GM18507 (cell line): ENCODE results near the gene SF3B5.
"Not testable (repeated sequence)": the region's sequence is repeated elsewhere in the genome, so short reads cannot be mapped to it uniquely, and the experiment has no call there.

Source experiments
- DNase-seq: peaks from one replicate; pipeline ENCODE4 v3.0.0; 2011; ENCODE audit warnings: low read depth; ENCODE audit not compliant: insufficient read length; ENCODE audit errors: extremely low spot score
- FAIRE-seq: peaks from 2 replicates; lab custom pipeline; 2011; peaks lifted over from hg19 to GRCh38; lab: Jason Lieb, UNC

SF3B5 gene

DNA sequence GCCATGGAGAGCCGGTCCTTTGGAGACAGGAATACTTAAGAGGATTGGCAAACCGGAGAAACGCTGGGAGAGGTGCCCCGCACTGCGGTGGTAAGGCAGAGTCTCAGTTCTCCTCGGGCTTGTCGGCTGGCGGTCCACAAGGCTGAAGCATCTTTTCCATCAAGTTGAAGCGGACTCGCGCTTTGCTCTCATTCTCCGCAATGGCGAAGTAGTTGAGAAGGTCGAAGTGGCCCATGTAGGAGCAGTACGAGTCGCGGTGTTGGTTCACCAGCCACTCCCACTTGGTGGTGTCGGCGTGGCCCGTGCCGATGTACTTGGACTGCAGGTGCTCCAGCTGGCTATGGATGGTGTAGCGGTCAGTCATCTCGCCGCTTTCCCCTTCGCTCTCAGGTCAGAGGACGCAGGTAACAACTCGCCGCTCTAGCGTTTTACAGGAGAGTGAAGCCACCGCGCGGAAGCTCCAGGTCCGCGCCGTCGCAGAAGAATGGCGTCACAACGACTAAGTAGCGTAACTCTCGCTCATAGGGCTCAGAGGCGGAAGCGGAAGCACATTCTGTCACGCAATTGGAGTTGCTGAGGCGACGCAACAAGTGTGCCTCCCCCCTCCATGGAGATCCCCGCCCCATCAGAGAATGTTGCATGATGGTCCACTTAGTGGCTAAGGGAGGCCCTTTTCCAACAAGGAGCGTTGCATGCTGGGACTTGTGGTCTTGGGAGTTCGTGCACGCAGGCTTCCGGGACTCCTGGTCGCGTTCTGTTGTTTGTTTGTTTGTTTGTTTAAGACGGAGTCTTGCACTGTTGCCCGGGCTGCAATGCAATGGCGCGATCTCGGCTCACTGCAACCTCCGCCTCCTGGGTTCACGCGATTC is at the start of gene SF3B5:
Gene SF3B5 (minus strand): TSS at position 440 of the 869 bp plus-strand sequence. CDS start 76 bp downstream, at position 364.
- FAIRE-seq (peak; percentile 100), DNase-seq (peak; percentile 84)

DNA sequence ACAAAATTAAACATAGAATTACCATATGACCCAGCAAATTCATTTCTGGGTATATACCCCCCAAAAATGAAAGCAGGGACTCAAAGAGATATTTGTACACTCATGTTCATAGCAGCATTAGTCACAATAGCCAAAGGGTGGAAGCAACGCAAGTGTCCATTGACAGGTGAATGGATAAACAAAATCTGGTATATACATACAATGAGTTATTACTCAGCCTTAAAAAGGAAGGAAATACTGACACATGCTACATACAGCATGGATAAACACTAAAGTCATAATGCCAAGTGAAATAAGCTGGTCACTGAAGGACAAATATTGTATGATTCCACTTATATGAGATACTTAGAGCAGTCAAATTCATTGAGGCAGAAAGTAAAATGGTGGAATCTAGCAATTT is 49.6 kb upstream of the SF3B5 start:
- FAIRE-seq (no peak), DNase-seq (no peak)

DNA sequence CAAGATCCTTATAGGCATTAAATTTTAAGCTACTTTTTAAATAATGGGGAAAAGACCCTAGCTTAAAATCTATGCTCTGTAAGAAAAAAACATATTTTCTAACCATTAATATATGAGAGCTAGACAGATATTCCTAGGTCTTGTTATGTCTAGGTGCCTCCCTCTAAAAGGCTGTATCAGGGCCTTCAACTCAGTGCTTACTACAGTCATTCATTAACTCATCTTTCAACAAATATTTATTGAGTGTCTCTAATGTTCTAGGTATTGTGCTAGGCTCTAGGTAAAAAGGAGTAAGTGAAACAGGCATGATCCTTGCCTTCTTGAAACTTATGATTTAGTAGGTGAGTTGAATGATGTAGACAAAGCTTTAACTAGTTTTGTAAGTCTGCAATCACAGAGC is 48.5 kb upstream of the SF3B5 start:
- no peak for DNase-seq
- FAIRE-seq, result no peak

DNA sequence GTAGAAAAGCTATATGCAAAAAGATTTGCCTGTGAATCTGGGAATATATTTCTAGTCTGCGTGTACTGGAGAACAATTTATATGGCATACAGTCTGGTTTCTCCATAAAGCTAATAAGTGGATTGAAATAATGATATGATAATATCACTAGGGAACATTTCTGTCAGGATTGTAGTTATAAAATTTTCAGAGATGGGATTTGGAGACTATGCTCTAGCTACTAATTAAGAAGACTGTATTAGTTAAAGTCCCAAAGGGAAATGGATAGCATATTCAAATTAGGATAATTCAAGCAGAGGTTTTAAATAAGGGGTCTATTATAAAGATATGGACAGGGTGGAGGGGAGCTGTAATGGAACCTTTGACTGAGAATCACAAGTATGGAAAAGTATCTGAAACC is 47.7 kb upstream of the SF3B5 start:
- FAIRE-seq (no peak), DNase-seq (no peak)

DNA sequence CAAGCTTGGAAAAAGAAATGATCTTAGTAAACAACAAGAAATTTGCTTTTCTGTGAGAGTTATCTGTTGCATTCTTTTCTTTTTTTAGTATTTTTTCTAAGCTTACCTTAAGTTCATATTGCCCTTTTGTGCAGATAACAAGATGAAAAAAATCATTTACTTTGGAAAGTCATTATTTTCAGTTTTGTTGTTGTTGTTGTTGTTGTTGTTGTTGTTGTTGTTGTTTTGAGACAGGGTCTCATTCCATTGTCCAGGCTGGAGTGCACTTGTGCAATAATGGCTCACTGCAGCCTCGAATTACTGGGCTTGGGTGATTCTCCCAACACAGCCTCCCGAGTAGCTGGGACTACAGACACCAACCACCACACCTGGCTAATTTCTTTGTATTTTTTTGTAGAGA is 46.1 kb upstream of the SF3B5 start:
- FAIRE-seq (no peak), DNase-seq (no peak)

DNA sequence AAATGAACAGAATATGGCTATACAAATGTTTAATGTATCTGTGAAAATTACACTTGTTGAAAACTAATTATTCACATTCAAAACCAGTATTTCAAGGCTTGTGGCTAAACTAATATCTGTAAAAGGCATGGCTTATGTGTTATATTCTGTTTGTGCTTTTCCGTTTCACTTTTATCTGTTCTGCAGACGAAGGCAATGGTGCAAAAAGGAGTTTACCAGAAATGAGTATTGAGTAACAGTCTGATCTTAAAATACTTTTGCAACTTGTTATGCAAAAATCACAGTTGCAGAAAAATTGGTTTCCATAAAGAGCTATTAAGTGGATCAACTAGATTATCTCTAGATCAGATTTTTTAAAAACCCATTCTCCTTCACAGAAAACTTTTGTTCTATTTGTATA is 45.5 kb upstream of the SF3B5 start:
- peak; percentile 87 for FAIRE-seq
- no peak for DNase-seq

DNA sequence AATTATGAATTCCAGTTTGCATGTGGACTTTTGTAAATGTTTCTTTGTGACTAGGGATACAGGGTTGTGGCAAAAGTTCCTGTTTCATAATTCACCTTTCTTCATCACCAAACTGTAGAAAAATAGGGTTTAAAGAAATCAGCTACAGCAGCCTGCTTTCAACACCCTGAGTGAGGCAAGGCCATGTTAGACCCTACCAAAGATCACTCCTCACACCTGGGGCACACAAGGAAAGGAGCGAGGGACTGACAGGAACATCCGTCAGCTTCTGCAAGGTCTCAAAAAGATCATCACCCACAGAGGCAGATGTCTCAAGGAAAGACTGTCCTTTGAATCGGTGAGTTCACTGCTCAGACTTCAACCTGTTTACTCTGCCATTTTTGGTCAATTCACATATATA is 44.4 kb upstream of the SF3B5 start:
- DNase-seq (no peak), FAIRE-seq (peak; percentile 21)

DNA sequence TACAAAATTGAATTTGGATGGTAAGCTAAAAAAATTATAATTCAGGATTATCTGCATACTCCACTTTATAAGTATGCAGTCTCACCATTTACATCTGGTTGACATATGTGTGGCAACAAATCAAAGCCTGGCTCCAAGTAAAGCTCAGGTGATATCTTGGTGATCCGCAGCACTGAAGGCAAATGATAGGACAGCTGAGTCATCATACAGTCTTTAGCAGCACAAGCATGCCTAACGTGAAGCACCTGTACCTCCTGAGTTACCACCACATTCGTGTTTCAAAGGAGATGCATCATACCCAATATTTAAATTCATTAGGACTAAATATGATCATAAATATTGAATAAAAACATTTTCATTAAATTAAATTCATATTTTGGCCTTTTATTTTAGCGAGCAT is 43.2 kb upstream of the SF3B5 start:
- FAIRE-seq (no peak), DNase-seq (no peak)

DNA sequence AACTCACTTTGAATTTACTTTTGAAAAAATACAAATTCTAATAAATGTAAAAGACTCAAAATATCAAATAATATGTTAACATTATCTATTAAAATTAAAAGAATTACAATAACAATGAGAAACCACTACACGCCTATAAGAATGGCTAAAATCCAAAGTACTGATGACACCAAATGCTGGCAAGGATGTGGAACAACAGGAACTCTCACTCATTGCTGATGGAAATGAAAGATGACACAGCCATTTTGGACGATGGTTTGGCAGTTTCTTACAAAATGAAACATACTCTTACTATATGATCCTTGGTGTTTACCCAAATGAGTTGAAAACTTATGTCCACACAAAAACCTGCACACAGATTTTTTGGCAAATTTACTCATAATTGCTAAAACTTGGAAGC is 39.4 kb upstream of the SF3B5 start:
- FAIRE-seq (no peak), DNase-seq (no peak)

DNA sequence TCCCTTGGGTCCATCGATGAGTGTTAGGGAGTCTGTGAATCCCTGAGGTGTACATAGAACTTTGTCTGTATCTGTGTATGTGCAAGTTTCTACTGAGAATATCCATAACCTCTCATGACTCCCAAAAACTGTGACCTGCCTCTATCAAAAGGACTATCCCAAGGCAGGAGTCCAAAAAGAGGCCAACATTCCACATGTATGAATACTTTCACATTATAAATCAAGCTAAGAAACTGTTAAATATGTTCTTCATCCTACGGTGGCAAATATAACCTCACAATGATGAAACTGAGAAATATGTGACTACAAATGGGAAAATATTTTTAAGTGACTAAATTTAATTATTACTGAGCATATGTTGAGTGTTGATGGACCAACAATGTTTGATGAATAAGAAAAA is 38.8 kb upstream of the SF3B5 start:
- FAIRE-seq, result no peak
- no peak for DNase-seq

DNA sequence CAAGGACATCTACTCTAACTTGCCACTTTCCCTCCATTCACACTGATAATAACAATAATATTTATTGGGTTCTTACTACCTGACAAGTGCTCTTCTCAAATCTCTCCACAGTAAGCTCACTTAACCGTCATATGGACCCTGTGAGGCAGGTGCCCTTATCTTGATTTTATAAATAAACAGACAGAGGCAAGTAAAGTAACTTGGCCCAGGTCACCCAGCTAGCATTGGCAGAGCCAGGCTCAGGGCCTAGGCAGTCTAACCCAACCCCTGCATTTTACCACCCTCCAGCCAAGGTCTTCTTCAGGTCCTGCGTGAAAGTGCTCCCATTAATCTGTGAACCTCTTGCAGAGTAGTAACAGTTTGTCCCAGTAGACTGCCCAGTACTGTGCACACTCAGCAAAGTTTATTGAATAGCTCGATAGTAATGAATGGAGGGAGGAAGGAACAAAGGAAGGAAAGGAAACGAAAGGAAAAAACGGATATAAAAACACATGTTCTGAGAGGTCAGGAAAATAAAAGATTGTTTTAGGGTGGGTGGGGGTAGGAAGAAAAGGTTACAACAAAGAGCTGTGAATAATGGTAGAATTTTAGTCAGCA is 38.0 kb upstream of the SF3B5 start:
- DNase-seq (no peak), FAIRE-seq (no peak)

DNA sequence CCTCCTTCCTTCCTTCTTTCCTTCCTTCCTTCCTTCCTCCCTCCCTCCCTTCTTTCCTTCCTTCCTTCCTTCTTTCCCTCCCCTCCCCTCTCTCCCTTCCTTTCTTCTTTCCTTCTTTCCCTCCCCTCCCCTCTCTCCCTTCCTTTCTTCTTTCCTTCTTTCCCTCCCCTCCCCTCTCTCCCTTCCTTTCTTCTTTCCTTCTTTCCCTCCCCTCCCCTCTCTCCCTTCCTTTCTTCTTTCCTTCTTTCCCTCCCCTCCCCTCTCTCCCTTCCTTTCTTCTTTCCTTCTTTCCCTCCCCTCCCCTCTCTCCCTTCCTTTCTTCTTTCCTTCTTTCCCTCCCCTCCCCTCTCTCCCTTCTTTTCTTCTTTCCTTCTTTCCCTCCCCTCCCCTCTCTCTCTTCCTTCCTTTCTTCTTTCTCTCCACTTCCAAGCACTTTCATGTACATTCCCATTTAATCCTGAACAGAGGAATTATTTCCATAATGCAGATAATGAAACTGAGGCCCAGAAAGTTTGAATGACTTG is 36.9 kb upstream of the SF3B5 start:
- not testable (repeated sequence) for FAIRE-seq, DNase-seq

DNA sequence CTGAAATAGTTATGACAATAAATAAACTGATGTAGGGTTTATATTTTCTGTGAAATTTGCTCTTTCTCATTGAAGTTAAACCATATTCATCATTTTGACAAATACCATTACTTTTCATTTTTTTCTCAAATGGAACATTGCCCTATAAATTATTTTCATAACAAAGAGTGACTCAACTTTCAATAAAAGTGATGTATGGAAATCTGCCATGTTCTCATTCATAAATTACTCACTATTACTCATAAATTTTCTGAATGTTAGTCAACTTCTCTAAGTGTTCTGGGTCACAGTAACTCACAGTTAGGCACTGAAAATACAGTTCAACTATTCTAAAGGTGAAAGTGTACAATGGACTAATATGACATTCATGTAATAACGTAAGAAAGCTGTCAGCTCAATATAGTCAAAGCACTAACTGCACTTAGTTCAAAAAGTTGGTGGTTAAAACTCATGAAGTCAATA is 35.9 kb upstream of the SF3B5 start:
- FAIRE-seq, result no peak
- no peak for DNase-seq

DNA sequence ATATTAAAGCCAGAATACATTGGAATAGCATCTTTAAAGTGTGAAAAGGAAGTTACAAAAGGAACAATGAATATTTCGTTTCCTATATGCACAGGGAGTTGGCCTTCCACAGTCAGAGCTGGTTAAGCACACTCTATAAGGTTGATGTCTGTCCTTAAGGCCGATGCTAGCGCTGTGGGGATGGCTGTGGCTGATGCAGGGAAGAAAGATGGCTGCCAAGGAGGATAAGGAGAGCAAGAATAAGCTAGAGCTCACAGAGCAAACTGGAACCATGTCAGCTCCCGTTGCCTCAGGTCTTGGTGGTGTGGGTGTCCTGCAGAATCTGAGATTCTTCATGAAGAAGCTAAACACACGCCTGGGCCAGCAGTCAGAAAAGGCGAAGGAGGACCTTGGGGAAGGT is 34.1 kb upstream of the SF3B5 start:
- DNase-seq, result no peak
- FAIRE-seq, result no peak

DNA sequence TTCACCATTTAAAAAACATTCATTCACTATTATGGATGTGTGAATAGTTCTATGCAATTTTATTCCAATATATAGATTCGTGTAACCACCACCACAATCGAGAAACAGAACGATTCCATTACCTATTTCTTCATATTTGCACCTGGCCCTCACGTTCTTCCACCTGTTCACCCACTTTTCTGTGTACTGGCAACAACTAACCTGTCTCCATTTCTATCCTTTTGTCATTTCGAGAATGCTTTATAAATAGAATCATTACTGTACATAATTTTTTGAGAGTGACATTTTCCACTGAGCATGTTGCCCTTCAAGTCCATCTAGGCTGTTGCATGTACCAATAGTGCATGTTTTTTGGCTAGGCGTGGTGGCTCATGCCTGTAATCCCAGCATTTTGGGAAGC is 31.7 kb upstream of the SF3B5 start:
- no peak for FAIRE-seq

DNA sequence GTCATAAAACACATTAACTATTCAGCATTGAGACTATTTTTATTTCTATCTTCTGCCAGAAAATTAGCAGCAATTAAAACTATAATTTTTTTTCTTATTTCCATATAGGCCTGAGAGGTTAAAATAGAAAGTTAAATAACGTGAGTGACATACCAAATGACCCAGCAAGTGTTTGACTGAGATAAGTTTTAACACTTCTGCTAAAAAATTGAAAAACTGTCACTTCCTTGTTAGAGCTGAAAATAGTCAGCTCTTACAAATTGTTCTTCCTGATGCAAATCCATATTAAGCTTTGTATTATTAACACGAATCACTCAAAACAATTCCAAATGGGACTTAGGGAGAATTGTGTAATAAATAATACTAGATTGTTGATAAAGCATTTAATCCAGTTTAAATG is 28.5 kb upstream of the SF3B5 start:
- DNase-seq (no peak), FAIRE-seq (peak; percentile 48)

More for the DNA sequence above, 31.7 kb upstream of the SF3B5 start:
- no peak for DNase-seq

DNA sequence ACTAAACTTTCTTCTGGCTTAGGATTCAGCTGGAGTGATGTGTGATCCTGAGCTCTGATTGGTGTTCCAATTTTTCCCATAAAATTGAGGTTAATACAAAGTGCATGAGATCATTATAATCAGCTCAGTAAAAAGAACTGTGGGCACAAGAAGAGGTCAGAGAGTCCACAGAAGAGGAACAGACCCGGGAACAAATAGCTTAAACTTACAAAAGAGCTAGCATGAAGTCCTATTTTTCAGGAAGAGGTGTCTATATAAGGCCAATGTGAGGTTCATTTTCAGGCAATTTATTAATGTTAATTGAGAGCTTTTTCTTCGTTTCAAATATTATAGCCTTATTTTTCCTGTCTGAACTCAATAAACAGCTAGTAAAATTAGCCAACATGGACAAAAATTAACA is 28.0 kb upstream of the SF3B5 start:
- DNase-seq (no peak), FAIRE-seq (peak; percentile 26)

DNA sequence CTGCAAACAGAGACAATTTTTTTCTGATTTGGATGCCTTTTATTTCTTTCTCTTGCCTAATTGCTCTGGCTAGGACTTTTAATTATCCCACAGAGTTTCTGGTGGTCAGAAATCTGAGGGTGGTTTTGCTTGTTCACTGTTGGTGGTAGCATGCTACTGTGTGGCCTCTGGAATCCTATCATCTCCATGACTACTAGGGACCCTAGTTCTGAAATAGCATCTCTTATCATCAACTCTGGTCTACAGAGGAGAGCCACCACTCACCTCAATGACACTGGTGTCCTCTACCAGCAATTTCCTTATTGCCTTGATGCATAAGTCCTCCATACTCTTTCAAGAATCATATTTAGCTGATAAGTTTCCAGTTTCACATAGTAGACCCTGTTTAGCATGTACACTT is 27.5 kb upstream of the SF3B5 start:
- peak; percentile 33 for FAIRE-seq
- no peak for DNase-seq

DNA sequence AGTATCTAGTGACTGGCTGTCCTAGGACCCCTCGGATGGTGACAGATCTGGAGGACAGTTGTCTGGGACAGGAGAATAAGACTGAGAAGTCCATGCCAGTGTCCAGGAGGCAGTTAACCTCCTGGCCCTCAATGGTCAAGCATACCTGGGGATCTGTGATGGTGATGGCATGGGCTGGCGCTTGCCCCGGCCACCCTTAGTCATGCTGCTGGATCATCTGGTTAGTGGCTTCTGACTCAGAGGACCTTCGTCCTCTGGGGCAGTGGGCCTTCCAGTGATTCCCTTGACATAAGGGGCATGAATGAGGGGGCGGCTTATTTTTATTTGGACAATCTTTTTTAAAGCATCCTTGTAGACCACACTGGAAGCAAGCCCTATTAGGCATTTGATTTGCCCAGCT is 24.0 kb upstream of the SF3B5 start:
- DNase-seq (no peak), FAIRE-seq (no peak)

DNA sequence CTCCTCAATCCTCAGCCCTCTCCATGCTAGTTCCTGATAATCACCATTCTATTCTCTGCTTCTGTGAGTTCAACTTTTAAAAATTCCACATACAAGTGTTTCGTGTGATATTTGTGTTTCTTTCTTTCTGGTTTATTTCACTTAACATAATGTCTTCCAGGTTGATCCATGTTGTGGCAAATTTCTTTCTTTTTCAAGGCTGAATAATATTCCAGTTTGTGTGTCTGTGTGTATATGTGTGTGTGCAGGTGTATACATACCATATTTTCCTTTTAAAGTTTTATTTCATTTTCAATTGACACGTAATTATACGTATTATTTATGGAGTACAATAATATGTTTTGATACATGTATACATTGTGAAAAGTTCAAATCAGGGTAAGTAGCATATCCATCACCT is 19.8 kb upstream of the SF3B5 start:
- no peak for FAIRE-seq
- DNase-seq, result no peak

DNA sequence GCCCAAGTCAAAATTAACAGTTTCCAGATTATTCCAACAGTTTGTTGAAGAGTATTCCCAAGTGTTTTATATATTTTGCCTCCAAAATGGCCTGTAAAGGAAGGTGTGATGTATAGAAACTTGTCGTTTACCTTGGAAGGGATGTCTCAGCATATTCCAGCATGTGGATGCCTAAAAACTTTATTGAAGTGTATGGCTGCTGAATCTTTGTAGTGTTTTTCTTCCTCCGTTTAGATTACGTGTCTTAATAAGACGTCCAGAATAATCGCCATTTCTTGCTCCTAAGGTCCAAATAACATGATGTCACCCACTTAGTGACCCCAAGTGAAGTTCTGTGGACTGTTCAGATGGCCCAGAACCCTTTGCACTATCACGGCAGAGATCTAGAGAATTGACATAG is 18.0 kb upstream of the SF3B5 start:
- DNase-seq, result no peak
- FAIRE-seq, result no peak
